Activated CD4-positive, alpha-beta T cell treated with anti-CD3 and anti-CD28 coated beads for 1 hour (primary cell): ENCODE measurements around the gene EEF1A2.
"Not testable (repeated sequence)": the region's sequence is repeated elsewhere in the genome, so short reads cannot be mapped to it uniquely, and the experiment has no call there.

ENCODE experiments used
- DNase-seq: peaks from one replicate; pipeline ENCODE4 v3.0.0-alpha.2; 2020

EEF1A2 gene

GRCh38 chr20:63484236-63484635 is 14.6 kb downstream of the EEF1A2 start:
- no peak for DNase-seq

DNA sequence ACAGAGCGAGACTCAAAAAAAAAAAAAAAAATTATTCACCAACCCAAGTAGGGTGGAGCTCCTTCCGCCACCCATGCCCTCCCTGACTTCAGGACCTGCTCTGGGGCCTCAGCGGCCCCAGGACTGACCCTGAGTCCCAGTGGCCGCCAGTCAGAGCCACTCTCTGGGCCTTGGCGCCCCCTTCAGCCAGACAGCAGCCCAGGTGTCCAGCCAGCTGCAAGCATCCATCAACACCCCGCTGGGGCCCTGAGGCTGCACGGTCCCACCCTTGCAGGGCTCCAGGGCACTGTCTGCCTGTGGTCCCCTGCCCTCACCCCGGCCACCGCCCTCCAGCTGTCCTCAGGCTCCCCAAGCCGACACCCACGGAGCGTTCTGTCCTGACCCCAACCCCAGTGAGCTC is 15.0 kb downstream of the EEF1A2 start:
- no peak for DNase-seq

DNA sequence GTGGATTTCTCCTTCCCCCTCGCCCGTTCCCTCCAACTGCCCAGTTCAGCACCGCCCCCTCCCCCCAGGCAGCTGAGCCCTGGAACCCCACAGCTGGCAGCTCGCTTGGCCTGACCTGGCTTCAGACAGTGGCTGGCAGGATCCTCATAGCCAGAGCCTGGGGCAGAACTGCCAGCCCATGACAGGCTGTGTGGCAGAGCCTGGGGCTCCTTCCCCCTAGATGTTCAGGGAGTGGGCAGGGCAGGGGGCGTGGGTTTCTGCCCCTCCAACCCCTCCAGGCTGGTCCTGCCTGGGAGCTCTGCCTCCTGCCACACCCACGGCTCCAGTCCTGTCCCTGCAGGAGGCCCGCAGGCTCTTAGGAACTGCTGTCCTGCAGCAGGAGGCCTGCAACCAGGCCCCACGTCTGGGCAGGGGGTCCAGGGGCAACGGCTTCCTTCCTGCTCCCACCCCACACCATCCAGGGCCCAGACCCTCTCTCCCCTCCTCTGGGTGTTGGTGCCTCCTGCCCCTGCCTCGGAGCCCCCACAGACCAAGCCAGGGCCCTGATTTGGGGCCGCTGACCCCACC is 16.8 kb downstream of the EEF1A2 start:
- DNase-seq, result no peak

- no peak for DNase-seq
Measured at GRCh38 chr20:63481503-63481902, 17.4 kb downstream of the EEF1A2 start.

- DNase-seq, result not testable (repeated sequence)
Measured at GRCh38 chr20:63479695-63480419, 19.0 kb downstream of the EEF1A2 start.

DNA sequence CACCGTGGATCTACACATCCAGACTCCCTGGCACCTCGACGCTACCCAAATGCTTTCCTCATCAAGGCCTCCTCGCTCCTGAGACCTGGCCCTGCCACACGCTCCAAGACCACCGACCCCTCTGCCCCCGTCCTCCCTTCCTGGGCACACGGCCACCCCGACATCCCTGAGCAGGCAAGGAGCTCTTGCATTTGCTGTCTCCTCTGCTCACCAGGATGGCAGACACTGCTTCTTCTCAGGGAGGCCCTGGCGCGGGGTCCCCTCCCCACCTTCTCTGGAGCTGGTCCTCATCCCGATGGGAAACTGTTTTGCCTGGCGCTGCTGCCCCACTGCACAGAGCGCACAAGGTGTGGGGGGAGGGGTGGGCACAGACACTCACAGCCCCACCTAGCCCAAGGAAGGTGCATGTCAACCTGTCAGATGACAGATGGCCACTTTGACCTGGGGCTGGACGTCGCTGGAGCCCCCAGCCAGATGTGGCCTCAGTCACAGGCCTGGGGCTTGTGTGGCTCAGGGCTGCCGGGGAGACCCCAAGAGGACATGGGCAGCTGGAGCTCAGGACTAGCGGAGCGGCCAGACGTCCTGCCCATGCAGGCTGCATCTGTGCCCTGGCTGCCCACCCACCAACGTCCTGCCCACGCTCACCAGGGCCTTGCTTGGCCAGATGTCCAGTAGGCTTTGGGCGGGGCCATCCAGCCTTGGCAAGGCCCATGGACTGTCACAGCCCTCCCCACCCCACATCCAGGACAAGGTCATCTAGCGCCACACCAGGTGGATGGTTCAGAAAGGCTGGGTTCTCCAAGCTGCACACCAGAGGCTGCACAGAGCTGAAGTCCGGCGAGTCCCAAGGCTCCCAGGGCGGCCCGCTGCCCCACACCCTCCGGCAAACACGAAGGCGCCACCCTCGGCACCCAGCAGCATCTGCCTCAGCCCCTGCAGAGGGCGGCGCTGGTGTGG is 20.3 kb downstream of the EEF1A2 start:
- no peak for DNase-seq

DNA sequence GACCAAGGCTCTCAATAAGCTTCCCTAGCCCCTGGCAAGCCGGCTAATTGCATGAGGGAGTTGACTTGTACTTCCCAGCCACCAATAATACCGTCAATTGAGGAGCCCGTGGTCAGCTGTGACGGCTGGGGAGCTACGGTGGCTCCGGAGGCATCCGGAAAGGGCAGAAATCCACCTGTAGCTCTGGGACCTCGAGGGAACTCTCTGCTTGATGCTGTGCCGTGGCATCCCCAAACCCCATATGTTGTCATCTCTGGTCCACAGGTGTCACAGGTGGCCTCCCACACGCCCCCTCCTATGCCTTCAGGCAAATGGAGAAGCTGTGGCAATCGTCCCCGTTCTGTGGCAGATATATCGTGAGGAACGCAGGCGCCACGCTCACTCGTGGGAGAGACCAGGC is 20.9 kb downstream of the EEF1A2 start:
- no peak for DNase-seq

- DNase-seq, result no peak
Measured at GRCh38 chr20:63477061-63477616, 21.7 kb downstream of the EEF1A2 start.

GRCh38 chr20:63475209-63475608 is 23.7 kb downstream of the EEF1A2 start:
- DNase-seq, result no peak

DNA sequence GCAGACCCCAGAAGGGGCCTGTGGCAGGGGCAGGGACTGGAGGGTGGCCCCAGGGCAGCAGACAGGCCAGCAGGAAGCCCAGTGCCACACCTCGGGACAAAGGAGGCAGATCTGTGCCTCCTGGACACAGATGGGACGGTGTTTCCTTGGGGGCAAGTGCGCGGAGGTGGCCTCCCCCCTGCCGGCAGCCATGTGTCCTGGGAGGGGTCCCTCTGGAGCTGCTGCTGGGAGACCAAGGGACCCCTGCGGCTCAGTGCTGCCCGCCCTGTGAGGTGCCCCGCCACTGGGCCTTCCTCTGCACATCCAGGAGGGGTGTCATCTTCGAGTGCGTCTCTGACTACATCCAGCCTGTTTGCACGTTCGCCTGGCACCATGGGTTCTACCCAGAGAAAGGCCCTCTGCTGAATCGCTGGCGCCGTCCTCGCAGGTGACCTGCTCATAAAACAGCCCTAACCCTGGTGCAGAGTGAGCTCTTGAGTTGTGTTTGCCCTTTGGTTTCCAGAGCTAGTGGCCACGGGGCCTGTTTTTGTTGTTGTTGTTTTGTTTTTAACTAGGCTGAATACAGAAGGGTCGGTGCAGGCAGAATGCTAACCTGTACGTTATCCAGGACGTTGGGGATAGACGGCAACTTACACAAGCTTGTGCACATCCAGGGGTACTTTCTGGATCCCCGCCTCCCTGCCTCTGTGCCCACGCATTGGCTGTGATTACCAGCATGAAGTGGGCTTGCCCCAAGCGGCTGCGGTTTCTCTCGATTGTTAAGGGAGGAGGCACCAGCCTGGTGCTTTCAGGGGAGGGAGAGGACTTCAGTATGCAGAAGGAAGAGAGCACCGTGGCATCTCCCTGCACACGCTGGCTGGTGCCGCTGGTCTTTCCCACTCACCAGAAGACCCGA is 25.1 kb downstream of the EEF1A2 start:
- DNase-seq, result no peak

GRCh38 chr20:63472862-63473390 is 26.0 kb downstream of the EEF1A2 start:
- DNase-seq, result no peak

DNA sequence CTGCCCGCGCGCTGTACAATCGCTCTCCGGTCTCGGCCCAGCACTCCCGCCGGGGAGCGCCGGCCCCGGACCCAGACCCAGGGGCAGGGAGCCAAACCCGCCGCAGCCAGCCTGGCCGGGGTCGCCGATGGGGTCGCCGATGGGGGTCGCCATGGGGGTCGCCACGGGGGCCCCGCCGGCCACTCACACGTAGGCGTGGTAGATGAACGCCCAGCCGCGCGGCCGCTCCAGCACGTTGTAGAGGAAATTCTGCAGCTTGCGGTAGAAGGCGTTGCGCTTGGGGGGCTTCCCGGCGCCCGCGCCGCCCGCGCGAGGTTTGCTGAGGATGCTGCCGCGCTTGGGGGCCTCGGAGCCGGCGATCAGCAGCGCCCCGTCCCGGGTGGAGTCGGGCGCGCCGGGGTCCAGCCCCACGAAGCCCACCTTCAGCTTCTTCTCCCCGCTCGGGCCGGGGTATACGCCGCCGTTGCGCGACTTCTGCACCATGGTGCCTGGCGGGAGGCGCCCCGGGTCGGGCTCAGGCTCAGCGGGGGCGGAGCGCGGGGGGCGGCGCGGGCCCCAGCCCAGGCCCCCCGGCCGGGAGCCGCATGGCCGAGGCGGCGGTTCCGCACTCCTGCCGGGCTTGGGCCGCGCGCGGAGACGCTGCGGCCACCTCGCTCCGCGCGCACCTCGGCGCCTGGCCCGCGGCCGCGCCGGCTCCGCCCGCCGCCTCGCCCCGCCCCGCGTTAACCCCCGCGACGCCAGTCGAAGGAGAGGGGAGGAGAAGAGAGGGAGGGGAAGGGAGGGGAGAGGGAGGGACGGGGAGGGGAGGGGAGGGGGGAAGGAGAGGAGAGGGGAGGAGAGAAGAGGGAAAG is 26.7 kb downstream of the EEF1A2 start, which contains the start of gene KCNQ2:
TSS of gene KCNQ2 (minus strand) at position 675 of the 851 bp plus-strand sequence. CDS start at position 483, 192 bp downstream.
- DNase-seq, result no peak

DNA sequence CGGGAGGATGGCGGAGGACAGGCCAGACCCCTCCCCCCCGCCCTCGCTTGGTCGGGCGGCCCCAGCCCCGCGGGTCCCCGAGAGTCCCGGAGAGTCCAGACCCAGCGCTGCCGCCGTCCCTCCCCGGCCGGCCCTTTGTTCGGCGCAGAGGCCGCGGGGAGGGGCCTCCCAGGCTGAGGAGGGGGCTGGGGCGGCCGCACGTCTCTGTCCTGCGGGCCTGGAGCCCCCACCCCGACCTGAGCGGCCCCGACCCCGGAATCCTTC is 27.2 kb downstream of the EEF1A2 start:
- DNase-seq, result no peak

DNA sequence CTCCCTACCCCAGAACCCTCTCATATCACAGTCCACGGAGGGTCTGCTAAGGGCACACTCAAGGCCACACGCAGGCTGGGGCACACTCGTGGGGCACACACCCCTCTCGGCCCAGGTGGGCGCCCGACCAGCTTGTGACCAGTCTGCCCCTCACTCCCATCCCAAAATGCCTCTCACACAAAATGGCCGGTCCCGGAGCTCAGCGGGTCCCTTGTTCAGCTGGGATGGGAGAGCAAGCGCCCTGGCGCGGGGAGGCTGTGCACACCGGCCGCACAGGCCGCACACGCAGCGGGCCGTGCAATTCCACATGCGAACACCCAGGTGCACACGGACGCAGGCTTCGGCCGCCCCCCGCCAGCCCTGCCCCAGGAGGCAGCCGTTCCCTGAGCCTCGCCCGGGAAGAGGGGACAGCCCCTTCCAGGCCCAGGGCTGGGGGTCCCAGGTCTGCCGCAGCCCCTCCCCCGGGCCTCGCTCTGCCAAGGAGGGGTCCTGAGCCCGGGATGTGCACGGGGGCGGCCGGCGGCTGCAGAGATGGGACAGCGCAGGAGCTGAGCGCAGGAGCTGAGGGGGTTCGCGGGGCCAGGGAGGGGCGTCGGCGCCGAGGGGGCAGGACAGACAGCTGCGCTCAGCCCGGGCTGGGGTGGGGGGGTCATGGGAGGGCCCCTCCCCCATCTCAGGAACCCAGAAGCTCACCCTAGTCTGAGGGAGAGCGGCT is 27.7 kb downstream of the EEF1A2 start:
- no peak for DNase-seq

- DNase-seq, result no peak
Measured at GRCh38 chr20:63470410-63470809, 28.5 kb downstream of the EEF1A2 start.

DNA sequence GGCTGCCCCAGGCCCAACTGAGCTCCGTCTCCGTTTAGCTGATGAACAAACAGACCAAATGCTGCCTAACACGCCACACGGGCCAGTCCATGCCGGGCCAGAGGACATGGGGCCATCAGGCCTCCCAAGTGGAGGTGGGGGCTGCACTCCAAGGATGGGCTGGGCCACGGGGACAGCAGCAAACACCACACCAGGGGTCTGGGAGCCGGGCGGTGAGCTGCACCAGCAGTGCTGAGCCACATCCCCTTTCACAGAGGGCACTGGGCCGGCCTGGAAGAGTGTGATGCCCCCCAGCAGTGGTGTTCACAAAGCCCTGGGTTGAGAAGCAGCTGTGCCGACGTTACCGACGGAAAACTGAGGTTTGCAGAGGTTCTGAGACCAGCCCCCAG is 29.2 kb downstream of the EEF1A2 start:
- DNase-seq, result no peak

DNA sequence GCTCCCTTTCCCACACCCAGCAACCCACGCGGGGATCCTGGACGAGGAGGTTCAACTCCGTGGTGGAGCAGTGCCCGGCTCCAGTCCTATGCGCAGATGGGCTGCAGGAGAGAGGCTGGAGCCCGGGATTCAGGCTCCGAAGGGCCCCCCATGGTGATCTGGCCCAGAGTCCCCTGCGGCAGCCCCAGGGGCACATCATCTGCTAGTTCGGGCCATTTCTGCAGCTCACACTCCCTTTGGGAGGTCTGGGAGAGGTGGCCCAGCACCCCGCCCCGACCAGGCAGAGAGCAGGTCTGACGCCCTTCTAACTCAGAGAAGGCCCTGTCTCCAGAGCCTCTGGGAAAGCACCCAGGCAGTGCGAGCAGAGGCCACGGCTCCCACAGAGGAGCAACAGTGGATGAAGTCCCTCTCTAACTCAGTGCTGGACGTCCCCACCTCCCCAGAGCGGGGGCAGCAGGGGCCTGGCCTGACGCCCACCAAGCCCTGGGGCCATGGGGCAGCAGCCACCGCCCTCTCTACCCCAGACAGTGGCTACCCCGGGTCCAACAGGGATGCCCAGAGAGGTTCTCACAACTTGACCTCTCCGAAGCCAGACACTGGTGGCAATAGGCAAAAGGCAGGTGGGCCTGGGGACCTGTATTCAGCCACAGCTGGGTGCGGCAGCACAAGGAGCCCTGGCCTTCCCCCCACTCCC is 29.7 kb downstream of the EEF1A2 start:
- no peak for DNase-seq

DNA sequence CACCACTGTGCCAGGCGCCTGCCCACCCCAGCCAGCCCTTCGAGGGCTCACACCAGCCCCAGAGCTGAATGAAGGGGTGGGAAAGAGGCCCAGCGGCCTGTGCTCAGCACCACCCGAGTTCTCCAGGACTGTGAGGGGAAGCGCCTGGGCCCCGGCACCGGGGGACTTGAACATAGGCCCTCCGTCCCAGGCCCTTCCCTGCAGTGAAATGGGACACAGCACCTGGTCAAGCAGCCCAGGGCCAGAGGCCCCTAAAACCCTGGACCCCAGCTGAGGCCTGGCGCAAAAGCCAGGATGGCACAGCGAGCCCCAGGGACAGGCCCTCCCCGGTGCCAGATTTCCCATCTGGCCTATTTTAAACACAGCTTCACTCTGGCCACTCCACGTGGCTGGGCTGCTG is 30.5 kb downstream of the EEF1A2 start:
- no peak for DNase-seq

DNA sequence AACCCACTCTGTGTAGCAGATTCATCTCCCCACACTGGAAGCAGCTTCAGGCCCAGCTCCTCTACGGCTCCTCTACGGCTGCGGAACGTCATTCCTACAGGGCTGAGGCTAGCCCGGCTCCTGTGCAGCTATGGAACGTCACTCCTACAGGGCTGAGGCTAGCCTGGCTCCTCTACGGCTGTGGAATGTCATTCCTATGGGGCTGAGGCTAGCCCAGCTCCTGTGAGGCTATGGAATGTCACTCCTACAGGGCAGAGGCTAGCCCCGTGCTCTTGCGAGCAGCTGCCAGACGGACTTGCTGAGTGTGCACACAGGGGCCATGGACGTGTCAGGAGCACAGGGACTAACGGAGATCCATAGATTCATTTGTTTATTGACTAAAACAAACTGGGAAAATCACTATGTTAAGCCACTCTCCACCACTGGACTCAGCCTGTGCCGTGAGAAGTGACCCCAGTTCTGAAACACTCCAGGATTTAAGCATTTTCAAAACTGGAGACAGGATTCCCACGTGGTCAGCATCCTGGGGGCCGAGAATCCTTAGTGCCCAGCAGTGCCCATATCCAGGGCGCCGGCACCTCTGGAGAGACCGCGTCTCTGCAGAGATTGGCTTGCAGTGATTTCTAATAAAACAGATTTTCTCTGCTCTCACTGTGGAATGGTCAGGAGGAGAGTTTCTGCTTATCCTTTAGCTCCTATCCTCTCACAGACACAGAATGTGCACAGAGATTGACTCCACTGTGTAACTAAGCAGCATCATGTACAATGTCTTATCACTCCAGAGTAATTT is 31.4 kb downstream of the EEF1A2 start:
- DNase-seq, result no peak
